Fibroblast of villous mesenchyme (primary cell): ENCODE results near the gene GRK3. TPM values are rescaled to one million over a fixed set of nuclear protein-coding genes. Genes with fewer than 3 reads are reported as not detected.

Experiments
- DNase-seq: peaks from one replicate; pipeline ENCODE4 v3.0.0-alpha.2; 2010; ENCODE audit warnings: low read depth
- H3K4me3 ChIP-seq: 2 replicates; pipeline ENCODE4 v1.5.1; 2011; ENCODE audit warnings: low read depth, mild to moderate bottlenecking, low read length
- CTCF ChIP-seq: IDR thresholded peaks from 2 replicates; pipeline ENCODE4 v1.5.1; 2012; ENCODE audit warnings: low read depth, mild to moderate bottlenecking, low read length; ENCODE audit not compliant: insufficient read depth
- total RNA-seq: library from RNA; depleted of rRNA; stranded (reverse); fragments of >200 nt; gene quantifications from 2 replicates; pipeline ENCODE4 v1.2.3, GENCODE V29; 2012

GRK3 gene
- total RNA-seq, 1 donor = 1.7 TPM

GRCh38 chr22:25643232-25644000, 78.9 kb downstream of the GRK3 start:
- no peak overlapping the region for H3K4me3 ChIP-seq
- no peak for TF ChIP-seq CTCF

GRCh38 chr22:25644122-25644521, 79.6 kb downstream of the GRK3 start:
- DNase-seq = no peak
- H3K4me3 ChIP-seq = no peak overlapping the region
- TF ChIP-seq CTCF = no peak

More at GRCh38 chr22:25643232-25644000, 78.9 kb downstream of the GRK3 start:
- DNase-seq = no peak

- no peak overlapping the region for H3K4me3 ChIP-seq
- peak; percentile 22 for DNase-seq
- no peak for TF ChIP-seq CTCF
These were observed 80.8 kb downstream of the GRK3 start for GRCh38 chr22:25645266-25645665.

- no peak for DNase-seq
- no peak overlapping the region for H3K4me3 ChIP-seq
- no peak for TF ChIP-seq CTCF
These were observed 81.5 kb downstream of the GRK3 start for GRCh38 chr22:25645964-25646363.

- H3K4me3 ChIP-seq = no peak overlapping the region
- DNase-seq = no peak
- TF ChIP-seq CTCF = no peak
These were observed 86.4 kb downstream of the GRK3 start for GRCh38 chr22:25650833-25651232.

- TF ChIP-seq CTCF = no peak
- no peak for DNase-seq
- no peak overlapping the region for H3K4me3 ChIP-seq
These were observed 87.0 kb downstream of the GRK3 start for GRCh38 chr22:25651332-25652085.

- no peak for DNase-seq
- TF ChIP-seq CTCF = no peak
- no peak overlapping the region for H3K4me3 ChIP-seq
These were observed 90.2 kb downstream of the GRK3 start for GRCh38 chr22:25654676-25655075.
